Kidney (tissue), 14 donors: Measurements from ENCODE around the gene TSPAN15. TPM values are rescaled to one million over a fixed set of nuclear protein-coding genes. Genes with fewer than 3 reads are reported as not detected.

ENCODE experiments used
- DNase-seq, 5 donors: peaks; one replicate each; pipeline ENCODE4 v3.0.0-alpha.2; 2013 to 2020
- FAIRE-seq: peaks from 2 replicates; lab custom pipeline; 2012; peaks lifted over from hg19 to GRCh38; lab: Jason Lieb, UNC
- H3K27ac ChIP-seq, 2 donors: one replicate each; pipeline ENCODE4 v1.7.0; 2013; ENCODE audit warnings: low read depth in 2 of 2, low read length in 2 of 2, inconsistent platforms in 1 of 2
- H3K27me3 ChIP-seq: one replicate; pipeline ENCODE4 v1.7.1; 2013; ENCODE audit warnings: low read length, inconsistent platforms; ENCODE audit not compliant: control insufficient read depth, insufficient read depth
- H3K36me3 ChIP-seq, 3 donors: one replicate each; pipeline versions ENCODE4 v1.7.0 to v1.7.1; 2013; ENCODE audit warnings: low read length in 3 of 3, control low read depth in 1 of 3, inconsistent platforms in 1 of 3; ENCODE audit not compliant: insufficient read depth in 3 of 3, control insufficient read depth in 2 of 3
- H3K4me1 ChIP-seq, 3 donors: one replicate each; pipeline versions ENCODE4 v1.7.0 to v1.7.1; 2013; ENCODE audit warnings: low read length in 3 of 3, inconsistent platforms in 1 of 3, low read depth in 1 of 3; ENCODE audit not compliant: control insufficient read depth in 2 of 3, insufficient read depth in 2 of 3
- H3K4me3 ChIP-seq, 3 donors: one replicate each; pipeline versions ENCODE4 v1.7.0 to v1.8.1; 2013; ENCODE audit warnings: low read length in 3 of 3, control low read depth in 1 of 3, inconsistent platforms in 1 of 3
- H3K9ac ChIP-seq, 3 donors: one replicate each; pipeline versions ENCODE4 v1.7.0 to v1.7.1; 2013; ENCODE audit warnings: low read length in 3 of 3, control low read depth in 1 of 3, inconsistent platforms in 1 of 3
- H3K9me3 ChIP-seq, 3 donors: one replicate each; pipeline versions ENCODE4 v1.7.0 to v1.7.1; 2013; ENCODE audit warnings: low read length in 3 of 3, control low read depth in 1 of 3, inconsistent platforms in 1 of 3; ENCODE audit not compliant: control insufficient read depth in 2 of 3, insufficient read depth in 1 of 3
- CTCF ChIP-seq: IDR thresholded peaks from 3 replicates; pipeline ENCODE4 v1.5.1; 2012; ENCODE audit warnings: mild to moderate bottlenecking, moderate library complexity, borderline replicate concordance; ENCODE audit not compliant: insufficient read depth; ENCODE audit errors: extremely low read depth
- intact Hi-C: fragments of 100-400 bp; cut with DNase I; formaldehyde crosslinking; loops from one replicate; pipeline ENCODE4 v1.11.1; 2022
- polyA plus RNA-seq: library from polyadenylated mRNA; stranded (reverse); fragments of 350-450 nt; fragmentation: Illumina TruSeq; extraction: RNeasy Lipid Tissue Mini Kit (QIAGEN cat#74804); gene quantifications from one replicate; pipeline ENCODE4 v1.2.3, GENCODE V29; 2014; ENCODE audit warnings: low read depth, low replicate concordance; ENCODE audit not compliant: insufficient read depth
- total RNA-seq: library from RNA; stranded (reverse); fragmentation: NEBNext Ultra II Directional; extraction: Animal tissue kit (Norgen Biotek cat#: 25700); gene quantifications from one replicate; pipeline ENCODE4 v1.2.1, GENCODE V29; 2021
- donor health status: control.
- donor health status: control.
- donor health status: control.
- donor health status: control.
- donor health status: control.
- donor health status: DM: yes; HTN: yes; CAD: no.
- donor health status: Normal renal cell carcinoma (clear cell type).

Gene TSPAN15
- total and polyA plus RNA-seq, 2 donors from 2014 or later, result 28.2 to 65.4 TPM

- Histone ChIP-seq H3K9ac (no peak overlapping the region), H3K4me3 (no peak overlapping the region), H3K36me3 (no peaks in the 10 kb centered on the region), H3K27ac (no peak overlapping the region), H3K4me1 (peaks cover 0 to 15% (median 15%) of the 10 kb centered on the region in 3 donors), H3K9me3 (no peaks in the 10 kb centered on the region), H3K27me3 (no peaks in the 10 kb centered on the region)
- FAIRE-seq, result no peak
- intact Hi-C loops, result no loop called here
- no peak for DNase-seq
- TF ChIP-seq CTCF, result no peak
These were observed 3.9 kb downstream of the TSPAN15 start for GRCh38 chr10:69455006-69455763.

GRCh38 chr10:69456880-69457693, 5.8 kb downstream of the TSPAN15 start:
- no peak overlapping the region for H3K9ac ChIP-seq
- intact Hi-C loops, result no loop called here
- H3K36me3 ChIP-seq, result no peaks in the 10 kb centered on the region
- no peak for DNase-seq
- peaks cover 4 to 19% (median 18%) of the 10 kb centered on the region in 3 donors for H3K4me1 ChIP-seq
- no peaks in the 10 kb centered on the region for H3K27me3 ChIP-seq
- no peaks in the 10 kb centered on the region for H3K9me3 ChIP-seq
- no peak overlapping the region for H3K4me3 ChIP-seq
- no peak for TF ChIP-seq CTCF
- FAIRE-seq, result no peak
- no peak overlapping the region for H3K27ac ChIP-seq

GRCh38 chr10:69457771-69458237, 6.5 kb downstream of the TSPAN15 start:
- Histone ChIP-seq H3K27ac (peak overlapping the region; percentile 32 to 45), H3K27me3 (no peaks in the 10 kb centered on the region), H3K36me3 (no peaks in the 10 kb centered on the region), H3K4me3 (no peak overlapping the region), H3K4me1 (peaks cover 4 to 19% (median 18%) of the 10 kb centered on the region in 3 donors), H3K9me3 (no peaks in the 10 kb centered on the region), H3K9ac (no peak overlapping the region)
- intact Hi-C loops, result no loop called here
- no peak for DNase-seq
- no peak for TF ChIP-seq CTCF
- no peak for FAIRE-seq
